HepG2 (cell line): ENCODE measurements around the gene LDLRAD4. TPM values are rescaled to one million over a fixed set of nuclear protein-coding genes. Genes with fewer than 3 reads are reported as not detected.

Experiments
- CEBPZ ChIP-seq: IDR thresholded peaks from 2 replicates; pipeline ENCODE4 v1.6.1; 2012; ENCODE audit warnings: low read length, improper control_type of control experiment
- CHD4 ChIP-seq: fragments of 200-600 bp; sonication (generic); IDR thresholded peaks from 2 replicates; pipeline ENCODE4 v1.7.0; 2017; ENCODE audit warnings: mild to moderate bottlenecking, low read length, borderline replicate concordance
- CTCF ChIP-seq: sonication (generic); formaldehyde crosslinking; IDR thresholded peaks from 2 replicates; pipeline ENCODE4 v1.5.0; 2020; ENCODE audit warnings: mild to moderate bottlenecking, missing genetic modification reagents, moderate library complexity
- DRAP1 ChIP-seq: IDR thresholded peaks from 2 replicates; pipeline ENCODE4 v1.6.1; 2016; ENCODE audit warnings: missing genetic modification reagents, missing compliant biosample characterization
- PATZ1 ChIP-seq: sonication (generic); formaldehyde crosslinking; IDR thresholded peaks from 2 replicates; pipeline ENCODE4 v1.4.0; 2020; ENCODE audit warnings: missing genetic modification reagents
- RBM39 ChIP-seq: fragments of 200-400 bp; formaldehyde crosslinking; IDR thresholded peaks from one replicate; pipeline ENCODE4 v1.6.1; 2018; ENCODE audit warnings: antibody characterized with exemption, mild to moderate bottlenecking, low read depth, low read length; ENCODE audit not compliant: poor library complexity, severe bottlenecking
- ZFP36 ChIP-seq: fragments of 150-350 bp; IDR thresholded peaks from 2 replicates; pipeline ENCODE4 v1.6.1; 2018; ENCODE audit warnings: borderline replicate concordance, low read length, low read depth; ENCODE audit not compliant: partially characterized antibody
- ZFP36L1 ChIP-seq: sonication (generic); formaldehyde crosslinking; IDR thresholded peaks from 2 replicates; pipeline ENCODE4 v1.8.0; 2022; ENCODE audit warnings: mild to moderate bottlenecking, missing genetic modification reagents, moderate library complexity
- ZFP90 ChIP-seq: sonication (generic); formaldehyde crosslinking; IDR thresholded peaks from 2 replicates; pipeline ENCODE4 v1.8.0; 2022; ENCODE audit warnings: missing genetic modification reagents, mild to moderate bottlenecking, inconsistent platforms, borderline replicate concordance
- ZMAT3 ChIP-seq: sonication (generic); formaldehyde crosslinking; conservative IDR thresholded peaks from 2 replicates; pipeline ENCODE4 v1.7.0; 2021; ENCODE audit warnings: missing genetic modification reagents
- ZNF205 ChIP-seq: IDR thresholded peaks from 2 replicates; pipeline ENCODE4 v1.6.1; 2018; ENCODE audit warnings: missing biosample characterization, missing genetic modification reagents
- polyA plus RNA-seq, 8 experiments: library from polyadenylated mRNA; depleted of rRNA in 3 of 8; stranded (reverse) in 7 of 8; unstranded in 1 of 8; fragments of >200 nt; fragmentation: Illumina TruSeq in 4 of 8; extraction: Trizol in 4 of 8; gene quantifications; 2 replicates each; pipeline versions ENCODE4 v1.2.1 to v1.2.3, GENCODE V29; 2011 to 2016; ENCODE audit warnings: low read depth in 4 of 8, missing spikeins in 1 of 8, mixed read lengths in 1 of 8; ENCODE audit not compliant: insufficient read depth in 1 of 8
- total RNA-seq, 5 experiments: library from RNA; depleted of rRNA; stranded (reverse); fragments of >200 nt; fragmentation: Illumina TruSeq; extraction: Trizol; gene quantifications; 2 replicates each; pipeline ENCODE4 v1.2.3, GENCODE V29; 2016; ENCODE audit warnings: low read depth in 1 of 5

LDLRAD4 gene
- total and polyA plus RNA-seq, 2 of the 13 experiments (the other 11 are each of a cell fraction or from before 2014, with no cell fraction given): 13.6 to 20.9 TPM

- TF ChIP-seq CEBPZ (no peak), ZFP90 (CRISPR knock-in tag) (no peak), CTCF (CRISPR knock-in tag) (no peak), RBM39 (no peak), ZMAT3 (CRISPR knock-in tag) (no peak), ZFP36L1 (CRISPR knock-in tag) (no peak), CHD4 (no peak), ZNF205 (CRISPR knock-in tag) (no peak), PATZ1 (no peak), DRAP1 (CRISPR knock-in tag) (no peak), ZFP36 (no peak)
These were observed 109.7 kb downstream of the LDLRAD4 start (continued) for GRCh38 chr18:13328213-13328612.
